ENCODE results near the gene JMJD8. TPM values are rescaled to one million over a fixed set of nuclear protein-coding genes. Genes with fewer than 3 reads are reported as not detected.

Gene JMJD8
- total and polyA plus RNA-seq, 2 experiments from 2014 or later = 48.5 to 82.5 TPM

DNA sequence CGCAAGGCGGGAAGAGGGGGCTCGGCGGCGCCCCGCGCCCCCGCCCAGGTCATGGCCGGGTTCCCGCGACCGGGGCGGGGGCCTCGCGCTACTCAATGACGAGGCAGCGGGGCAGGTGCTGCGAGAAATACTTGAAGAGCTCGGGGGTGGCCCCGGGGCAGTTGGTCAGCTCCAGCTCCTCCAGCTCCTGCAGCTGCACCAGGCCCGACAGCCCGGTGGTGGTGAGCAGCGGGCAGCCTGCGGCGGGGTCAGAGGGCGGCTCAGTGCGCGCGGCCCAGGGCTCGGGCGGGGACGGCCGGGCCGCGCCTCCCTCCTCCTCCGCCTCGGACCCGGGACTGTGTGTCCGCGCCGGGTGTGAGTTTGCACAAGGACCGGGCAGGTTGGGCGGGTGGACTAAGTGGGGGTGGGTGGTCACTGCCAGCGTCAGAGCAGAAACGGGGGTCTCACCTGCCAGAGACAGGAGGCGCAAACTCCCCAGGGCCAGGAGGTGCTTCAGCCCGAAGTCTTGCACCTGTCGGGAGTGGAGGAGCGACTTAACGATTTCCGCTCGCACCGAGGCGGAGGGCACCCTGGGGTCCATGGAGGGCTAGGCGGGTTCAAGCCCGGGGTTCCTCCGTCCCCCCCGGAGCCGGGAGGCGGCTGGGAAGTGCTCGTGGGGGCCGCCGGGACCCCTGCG, 10.2 kb upstream of the JMJD8 start:
- Mint-ChIP-seq H3K27me3 (ENCODE audit: insufficient read depth, low read depth, poor library complexity) (peaks cover 52% of the 10 kb centered on the region), H3K36me3 (ENCODE audit: low read depth) (no peaks in the 10 kb centered on the region), H3K4me1 (peaks cover 3% of the 10 kb centered on the region; the same call in 2 of the 3 replicates), H3K4me3 (peak overlapping the region; percentile 75), H3K27ac (no peak overlapping the region), H3K9me3 (no peaks in the 10 kb centered on the region; the same call in 1 of the 3 replicates)
- Histone ChIP-seq H3K4me2 (peak overlapping the region; percentile 85), H3K9me2 (ENCODE audit: insufficient read depth) (no peaks in the 10 kb centered on the region), H3K27me3 (ENCODE audit: insufficient read depth) (peaks cover 74% of the 10 kb centered on the region), H3F3A (replicated peaks; ENCODE audit: low read depth) (0 out of 2 replicates have a peak, but pooled peaks cover 3% of the 10 kb centered on the region), H3K4me1 (ENCODE audit: insufficient read depth) (no peaks in the 10 kb centered on the region; the same call in 1 of the 2 replicates), H3K27ac (ENCODE audit: low read depth) (no peak overlapping the region), H4K20me1 (replicated peaks; ENCODE audit: insufficient read depth) (no peaks in the 10 kb centered on the region; the same call in 1 of the 2 replicates), H3K79me2 (replicated peaks; ENCODE audit: insufficient read depth) (no peaks in the 10 kb centered on the region; the same call in 1 of the 2 replicates), H2AFZ (no peak overlapping the region), H3K36me3 (ENCODE audit: insufficient read depth) (no peaks in the 10 kb centered on the region), H3K4me3 (peak overlapping the region; percentile 68)
- peak; percentile 20 for ATAC-seq
- peak; percentile 68 for DNase-seq (ENCODE audit: low spot score)
- TF ChIP-seq EZH2 (IDR thresholded peaks at IDR 0.05; ENCODE audit: low read depth, unreplicated experiment) = peak; percentile 44
- TF ChIP-seq CTCF (conservative IDR thresholded peaks at IDR 0.05; ENCODE audit: low read depth in 2 of 2) = no peak

DNA sequence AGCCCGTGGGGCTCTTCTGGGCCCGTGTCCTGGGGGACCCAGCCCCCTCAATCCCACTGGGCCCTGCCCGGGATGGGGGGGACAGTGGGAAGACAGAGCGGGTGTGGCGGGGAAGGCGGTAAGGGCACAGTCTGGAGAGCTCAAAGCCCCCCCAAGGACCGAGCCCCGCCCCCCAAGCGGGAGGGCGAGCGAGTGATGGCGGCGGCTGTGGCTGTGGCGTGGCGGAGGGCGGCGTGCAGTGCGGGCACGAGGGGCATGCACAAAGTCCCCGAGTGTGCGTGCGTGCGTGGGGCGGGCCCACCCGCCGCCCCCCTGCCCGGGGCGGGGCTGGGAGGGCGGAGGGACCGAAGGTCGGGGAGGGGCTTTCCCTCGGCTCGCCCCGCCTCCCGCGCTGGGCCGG, 9.6 kb upstream of the JMJD8 start:
- Mint-ChIP-seq H3K4me3 (peak overlapping the region; percentile 62; the same call in 2 of the 3 replicates), H3K27ac (no peak overlapping the region), H3K4me1 (peaks cover 3% of the 10 kb centered on the region; the same call in 2 of the 3 replicates), H3K27me3 (ENCODE audit: insufficient read depth, low read depth, poor library complexity) (peaks cover 51% of the 10 kb centered on the region), H3K9me3 (no peaks in the 10 kb centered on the region; the same call in 1 of the 3 replicates), H3K36me3 (ENCODE audit: low read depth) (no peaks in the 10 kb centered on the region)
- no peaks in the 10 kb centered on the region for H3K36me3 ChIP-seq (ENCODE audit: insufficient read depth)
- H3K4me3 ChIP-seq = peak overlapping the region; percentile 68
- no peaks in the 10 kb centered on the region; the same call in 1 of the 2 replicates for H4K20me1 ChIP-seq (replicated peaks; ENCODE audit: insufficient read depth)
- no peak overlapping the region for H3K27ac ChIP-seq (ENCODE audit: low read depth)
- H3K9me2 ChIP-seq (ENCODE audit: insufficient read depth) = no peaks in the 10 kb centered on the region
- H3K4me1 ChIP-seq (ENCODE audit: insufficient read depth) = no peaks in the 10 kb centered on the region; the same call in 1 of the 2 replicates
- peaks cover 68% of the 10 kb centered on the region for H3K27me3 ChIP-seq (ENCODE audit: insufficient read depth)
- H3F3A ChIP-seq (replicated peaks; ENCODE audit: low read depth) = 0 out of 2 replicates have a peak, but pooled peaks cover 3% of the 10 kb centered on the region
- DNase-seq (ENCODE audit: low spot score) = no peak
- H2AFZ ChIP-seq = no peak overlapping the region
- TF ChIP-seq CTCF (conservative IDR thresholded peaks at IDR 0.05; ENCODE audit: low read depth in 2 of 2) = no peak
- no peak for TF ChIP-seq EZH2phosphoT487 (IDR thresholded peaks at IDR 0.05; ENCODE audit: unreplicated experiment)
- peak; percentile 14 for TF ChIP-seq EZH2 (IDR thresholded peaks at IDR 0.05; ENCODE audit: low read depth, unreplicated experiment)
- H3K4me2 ChIP-seq = peak overlapping the region; percentile 85
- ATAC-seq = peak; percentile 1; the same call in 2 of the 3 replicates
- no peaks in the 10 kb centered on the region; the same call in 1 of the 2 replicates for H3K79me2 ChIP-seq (replicated peaks; ENCODE audit: insufficient read depth)
